Measurements from ENCODE around the gene CREB3.

Gene CREB3, protein sequence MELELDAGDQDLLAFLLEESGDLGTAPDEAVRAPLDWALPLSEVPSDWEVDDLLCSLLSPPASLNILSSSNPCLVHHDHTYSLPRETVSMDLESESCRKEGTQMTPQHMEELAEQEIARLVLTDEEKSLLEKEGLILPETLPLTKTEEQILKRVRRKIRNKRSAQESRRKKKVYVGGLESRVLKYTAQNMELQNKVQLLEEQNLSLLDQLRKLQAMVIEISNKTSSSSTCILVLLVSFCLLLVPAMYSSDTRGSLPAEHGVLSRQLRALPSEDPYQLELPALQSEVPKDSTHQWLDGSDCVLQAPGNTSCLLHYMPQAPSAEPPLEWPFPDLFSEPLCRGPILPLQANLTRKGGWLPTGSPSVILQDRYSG

DNA sequence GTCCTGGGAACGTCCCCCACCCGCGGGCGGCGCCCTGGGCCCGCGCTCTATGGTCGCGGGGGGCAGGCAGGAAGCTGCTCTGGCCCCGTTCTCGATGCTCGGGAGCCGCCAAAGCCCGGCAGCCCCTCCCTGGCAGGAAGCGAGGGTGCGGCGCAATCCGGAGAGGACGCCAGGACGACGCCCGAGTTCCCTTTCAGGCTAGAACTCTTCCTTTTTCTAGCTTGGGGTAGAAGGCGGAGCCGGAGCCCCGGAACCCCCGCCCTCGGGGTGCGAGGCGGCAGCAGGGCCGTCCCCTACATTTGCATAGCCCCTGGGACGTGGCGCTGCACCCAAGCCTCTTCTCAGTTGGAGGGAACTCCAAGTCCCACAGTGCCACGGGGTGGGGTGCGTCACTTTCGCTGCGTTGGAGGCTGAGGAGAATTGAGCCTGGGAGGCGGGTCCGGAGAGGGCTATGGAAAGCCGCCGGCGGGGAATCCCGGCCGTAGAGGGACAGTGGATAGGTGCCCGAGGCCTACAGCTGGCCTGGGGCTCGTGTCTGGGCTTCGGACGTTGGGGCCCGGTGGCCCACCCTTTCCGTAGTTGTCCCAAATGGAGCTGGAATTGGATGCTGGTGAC, at the start of gene CREB3, which contains the start of gene TLN1:
Gene CREB3 (plus strand): TSS at position 482 of the 615 bp plus-strand sequence. CDS start 107 bp downstream, at position 589.
Gene TLN1 (minus strand): TSS at position 11 of the 615 bp plus-strand sequence. CDS start 6,501 bp downstream, outside the sequence.
- peak; percentile 96 for DNase-seq

DNA sequence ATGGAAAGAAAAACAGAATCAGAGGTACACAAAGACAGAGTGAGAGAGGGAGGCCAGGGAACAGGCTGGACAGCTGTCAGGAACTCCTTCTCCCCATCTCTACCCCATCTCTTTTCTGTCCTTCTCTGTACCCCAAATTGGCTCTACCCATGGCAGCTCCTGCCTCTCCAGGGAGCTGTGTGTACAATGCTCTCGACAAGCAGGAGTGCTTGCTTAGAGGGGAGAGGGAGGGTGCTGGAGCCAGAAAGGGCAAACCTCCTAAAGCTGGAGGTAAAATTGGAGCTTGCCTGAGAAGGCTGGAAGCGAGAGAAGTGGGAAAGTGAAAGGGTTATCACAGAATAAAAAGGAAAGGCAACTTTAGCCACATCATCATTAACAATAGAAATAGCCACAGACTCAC, 49.1 kb upstream of the CREB3 start:
- no peak for DNase-seq

DNA sequence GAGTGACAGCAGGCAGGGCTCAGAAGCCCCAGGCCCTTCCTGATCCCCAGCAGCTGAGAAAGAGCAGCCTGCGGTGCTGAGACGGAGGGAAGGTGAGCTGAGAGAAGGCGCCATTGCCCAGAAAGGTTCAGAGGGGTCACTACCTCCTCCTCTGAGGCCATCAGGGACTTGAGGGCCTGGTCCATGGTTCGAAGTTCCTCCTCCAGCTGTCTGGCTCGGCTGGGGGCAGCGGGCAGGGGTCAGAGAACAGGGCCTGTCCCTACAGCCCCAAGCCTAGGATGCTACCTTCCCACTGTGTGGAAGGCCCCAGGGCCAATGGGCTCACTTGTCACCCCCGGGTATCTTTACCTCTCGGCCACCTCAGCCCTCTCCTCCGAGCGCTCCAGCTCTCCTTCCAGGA, 47.5 kb upstream of the CREB3 start:
- DNase-seq: no peak

DNA sequence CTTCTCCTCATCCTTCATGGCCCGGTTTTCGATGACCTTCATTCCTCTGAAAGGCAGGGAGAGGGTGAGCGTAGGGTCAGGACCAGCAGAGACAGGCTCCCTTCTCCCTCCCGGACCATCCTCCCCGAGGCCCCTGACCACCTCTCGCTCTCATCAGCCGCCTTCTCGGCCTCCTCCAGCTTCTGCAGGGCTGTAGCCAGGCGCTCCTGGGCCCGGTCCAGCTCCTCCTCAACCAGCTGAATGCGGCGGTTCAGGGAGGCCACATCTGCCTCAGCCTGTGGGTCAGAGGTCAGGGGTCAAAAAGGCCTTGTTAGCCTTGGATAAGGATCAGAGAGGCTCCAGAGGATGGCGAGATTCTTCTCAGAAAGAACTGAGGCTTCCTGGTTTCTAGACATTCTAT, 47.0 kb upstream of the CREB3 start:
- no peak for DNase-seq

DNA sequence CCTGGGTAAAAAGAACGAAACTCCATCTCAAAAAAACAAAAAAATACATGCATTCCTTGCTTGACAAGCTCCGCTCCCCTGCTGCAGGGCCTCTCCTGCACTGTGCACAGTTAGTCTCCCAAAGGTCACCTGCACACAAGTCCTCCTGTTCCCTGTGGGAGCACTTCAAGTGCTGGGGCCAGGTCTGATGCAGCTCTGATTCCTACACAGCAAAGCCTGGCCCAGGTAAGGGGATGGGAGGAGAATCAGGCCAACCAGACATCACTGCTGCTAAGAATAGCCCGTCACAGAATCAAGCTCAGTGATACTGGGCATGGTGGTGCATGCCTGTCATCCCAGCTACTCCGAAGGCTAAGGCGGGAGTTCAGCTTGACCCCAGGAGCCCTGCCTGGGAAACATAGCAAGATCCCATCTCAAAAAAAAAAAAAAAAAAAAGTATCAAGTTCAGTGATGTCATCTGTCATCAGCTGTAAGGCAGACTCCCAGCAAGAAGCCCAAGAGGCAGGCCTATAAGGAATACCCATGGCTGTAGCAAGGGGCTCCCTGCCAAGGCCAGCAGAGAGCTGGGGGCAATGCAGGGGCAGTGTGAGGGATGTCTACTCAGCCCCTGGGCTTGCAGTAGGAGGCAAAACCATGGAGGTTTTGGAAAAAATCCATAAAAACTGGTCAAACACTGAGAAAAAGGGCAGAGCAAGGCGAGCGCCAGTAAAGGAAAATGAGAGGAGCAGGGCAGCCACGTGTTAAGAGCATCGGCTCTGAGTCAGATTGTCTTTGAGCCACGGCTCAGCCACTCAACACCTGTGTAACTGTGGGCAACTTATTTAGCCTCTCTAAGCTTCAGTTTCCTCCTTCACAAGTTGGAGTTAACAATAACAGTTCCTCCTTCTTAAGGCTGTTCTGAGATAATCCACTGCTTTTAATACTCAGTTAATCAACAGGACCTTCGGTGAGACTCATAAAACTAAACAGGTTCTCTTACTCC, 46.0 kb upstream of the CREB3 start:
- DNase-seq: no peak

DNA sequence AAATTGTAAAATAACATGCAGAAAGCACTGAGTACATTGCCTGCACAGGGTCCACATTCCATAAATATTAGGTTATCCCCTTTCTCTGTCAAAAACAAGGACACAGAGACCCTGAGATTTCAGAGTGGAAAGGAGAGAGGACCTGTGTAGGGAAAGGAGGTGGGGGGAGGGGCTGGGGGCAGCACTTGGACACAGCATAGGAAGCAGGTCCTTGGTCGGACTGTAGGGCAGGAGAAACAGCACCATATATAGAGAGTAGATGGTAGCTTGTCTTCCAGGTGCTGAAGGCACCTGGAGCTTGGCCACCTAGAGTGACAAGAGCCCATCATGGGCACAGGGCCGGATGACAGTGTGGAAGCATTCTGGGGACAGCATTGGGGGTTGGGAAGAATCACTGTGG, 45.2 kb upstream of the CREB3 start:
- no peak for DNase-seq

DNA sequence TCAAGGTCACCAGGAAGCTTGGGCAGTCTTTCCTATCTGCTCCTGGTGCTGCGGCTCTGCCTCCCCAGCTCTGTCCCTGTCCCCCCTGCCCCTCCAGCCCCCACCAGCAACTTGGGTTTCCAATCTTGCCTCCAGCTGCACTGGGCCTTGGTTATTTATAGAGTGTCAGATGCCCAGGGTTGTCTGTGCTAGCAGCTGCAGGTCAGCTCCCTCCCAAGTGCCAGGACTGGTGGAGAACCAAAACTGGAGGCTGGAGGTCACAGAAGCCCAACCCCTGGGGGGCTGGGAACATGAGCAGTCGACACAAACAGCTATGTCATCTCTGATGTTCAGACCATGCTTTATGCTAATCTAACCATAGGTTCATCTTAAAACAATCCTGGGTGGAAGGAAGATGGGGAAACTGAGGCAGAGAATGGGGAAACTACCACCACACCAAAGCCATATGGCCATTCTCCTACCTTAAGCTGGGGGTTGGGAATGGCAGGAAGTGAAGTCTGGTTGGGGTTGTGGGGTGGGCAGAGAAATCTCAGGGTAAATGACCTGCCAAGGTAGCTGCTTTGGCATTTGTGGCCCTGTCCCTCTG, 44.4 kb upstream of the CREB3 start:
- DNase-seq: no peak

DNA sequence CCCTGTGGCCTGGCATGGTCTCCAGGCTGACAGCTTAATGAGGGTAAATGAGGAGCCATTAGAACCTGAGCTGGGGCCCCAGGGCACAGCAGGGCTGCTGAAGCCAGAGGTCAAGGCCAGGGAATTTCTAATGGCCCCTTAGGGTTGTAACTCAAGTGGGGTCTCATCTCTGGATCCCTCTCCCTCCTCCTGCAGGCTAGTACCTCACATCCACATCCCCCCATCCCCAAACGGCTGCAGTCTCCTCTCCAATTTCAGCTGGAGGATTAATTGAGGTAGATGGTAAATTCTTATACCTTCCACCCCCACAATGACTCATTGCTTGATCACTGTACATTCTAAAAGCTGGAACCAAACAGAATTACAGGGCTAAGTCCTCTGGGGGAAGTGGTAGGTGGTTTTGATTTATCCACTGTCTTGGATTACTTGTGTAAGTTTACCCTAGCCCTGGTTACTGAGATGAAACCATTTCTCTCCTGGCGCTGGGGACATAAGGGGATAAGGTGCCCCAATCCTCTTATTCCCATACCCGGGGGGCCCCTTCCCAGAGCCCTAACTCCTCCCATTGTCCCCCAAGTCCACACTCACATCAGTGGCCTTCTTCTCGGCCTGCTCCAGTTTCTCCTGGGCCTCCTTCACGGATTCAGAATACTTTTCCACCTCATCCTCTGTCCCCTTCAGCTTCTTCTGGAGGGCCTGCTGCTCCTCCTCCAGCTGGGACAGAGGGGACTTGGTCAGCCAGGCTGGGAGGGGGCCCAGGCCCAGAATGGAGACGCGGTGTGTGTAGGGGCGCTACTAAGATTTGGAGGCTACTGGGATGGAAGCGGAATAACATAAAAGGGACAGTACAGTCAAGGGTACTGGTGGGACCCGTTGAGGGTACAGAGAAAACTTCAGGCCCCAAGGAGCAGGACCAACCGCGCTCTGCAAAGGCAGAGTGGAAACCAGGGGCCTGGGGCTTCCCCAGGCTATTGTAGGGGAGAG, 43.6 kb upstream of the CREB3 start:
- DNase-seq: no peak

DNA sequence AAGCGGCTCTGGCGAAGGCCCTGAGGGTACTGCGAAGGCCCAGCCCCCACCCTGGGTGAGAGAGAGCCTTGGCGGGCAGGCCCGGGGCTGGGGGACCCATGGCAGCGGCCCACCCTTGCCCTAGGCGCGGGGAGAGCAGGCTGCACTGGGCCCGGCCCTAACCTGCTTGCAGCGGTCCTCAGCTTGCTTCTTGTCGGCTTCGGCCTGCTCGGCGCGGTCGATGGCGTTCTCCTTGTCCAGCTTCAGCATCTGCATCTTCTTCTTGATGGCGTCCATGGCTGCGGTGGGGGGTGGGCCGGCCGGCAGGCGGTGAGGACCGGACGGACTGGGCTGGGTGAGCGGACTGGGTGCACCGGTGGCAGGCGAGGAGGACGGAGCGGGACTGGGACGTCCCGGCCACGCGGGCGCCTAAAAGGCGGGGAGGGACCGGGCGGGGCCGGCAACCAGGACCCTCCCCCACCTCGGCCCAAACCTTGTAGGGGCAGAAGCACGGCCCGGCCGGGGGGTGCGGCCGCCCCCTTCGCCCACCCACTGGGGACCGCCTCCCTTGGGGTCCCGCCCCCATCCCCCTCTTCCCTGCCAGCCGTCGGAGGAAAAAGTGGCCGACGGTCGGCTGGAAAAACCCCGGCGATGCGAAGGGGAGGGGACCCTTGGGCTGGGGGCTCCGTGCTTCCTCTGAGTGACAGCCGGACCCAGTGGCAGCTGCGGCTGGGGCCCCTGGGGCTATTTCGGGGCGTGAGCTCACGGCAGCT, 42.7 kb upstream of the CREB3 start, which contains the start of gene TPM2:
Gene TPM2 (minus strand): TSS at position 384 of the 752 bp plus-strand sequence. CDS start 108 bp downstream, at position 276.
- DNase-seq: no peak

DNA sequence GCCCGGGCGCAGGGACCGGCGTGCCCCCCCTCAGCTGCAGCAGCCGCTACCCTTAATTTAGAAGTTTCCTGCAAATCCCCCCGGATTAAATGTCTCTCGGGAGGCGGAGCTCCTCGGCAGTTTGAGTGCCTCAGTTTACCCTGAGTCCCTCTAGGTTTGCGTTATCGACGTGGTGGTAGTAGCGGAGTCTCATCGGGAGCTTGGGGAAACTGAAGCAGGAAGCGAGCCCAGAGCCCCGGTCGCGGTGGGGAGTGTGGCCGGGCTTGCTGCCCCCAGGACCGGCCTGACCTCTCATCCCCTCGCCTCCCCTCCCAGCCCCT, 42.2 kb upstream of the CREB3 start:
- DNase-seq: no peak

DNA sequence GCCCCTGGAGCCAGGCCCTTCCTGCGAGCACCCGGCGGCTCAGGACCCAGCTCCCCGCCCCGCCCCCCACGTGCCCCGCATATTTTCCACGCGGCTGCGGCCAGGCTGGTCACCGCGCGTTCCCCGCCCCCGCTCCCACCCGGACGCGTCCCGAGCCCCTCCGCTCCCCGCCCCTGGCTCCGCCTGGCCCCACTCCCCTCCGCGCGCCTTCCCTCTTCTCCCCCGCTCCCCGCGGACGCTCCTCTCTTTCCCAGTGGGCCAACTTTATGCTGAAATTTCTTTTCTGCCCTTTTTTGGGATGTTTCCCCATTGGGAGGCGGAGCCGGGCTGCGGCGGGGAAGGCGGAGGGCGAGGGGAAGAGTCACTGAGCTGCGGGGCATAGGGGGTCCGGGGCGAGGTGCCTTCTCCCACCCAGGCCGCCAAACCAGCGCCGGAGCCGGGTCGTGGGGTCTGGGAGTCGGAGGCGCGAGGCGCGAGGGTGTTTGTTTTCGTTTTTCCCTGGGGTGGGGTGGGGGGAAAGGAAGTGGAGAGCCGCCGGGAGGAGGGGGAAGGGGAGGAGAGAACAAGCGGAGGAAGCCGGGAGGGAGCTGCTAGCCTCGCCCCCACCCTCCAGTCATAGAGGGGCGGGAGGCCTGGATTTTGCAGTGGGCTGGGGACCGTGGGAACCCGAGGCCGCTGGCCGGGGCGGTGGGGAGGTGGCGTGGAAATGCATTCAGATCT, 41.7 kb upstream of the CREB3 start:
- DNase-seq: peak; percentile 67

DNA sequence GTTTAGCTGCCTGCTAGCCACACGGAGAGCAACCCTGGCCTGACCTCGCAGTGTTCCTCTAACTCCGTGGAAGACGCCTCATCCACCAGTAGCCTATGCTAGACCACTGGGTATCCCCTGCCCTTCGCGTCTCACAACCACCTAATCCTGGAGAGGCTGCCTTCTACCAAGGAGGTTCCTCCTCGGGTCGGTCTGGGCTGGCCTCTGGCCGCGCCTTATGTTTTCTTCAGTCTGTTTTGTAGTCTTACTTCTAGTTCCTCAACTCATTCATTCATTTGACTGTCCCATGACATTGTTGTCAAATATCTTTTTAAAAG, 41.2 kb upstream of the CREB3 start:
- no peak for DNase-seq

DNA sequence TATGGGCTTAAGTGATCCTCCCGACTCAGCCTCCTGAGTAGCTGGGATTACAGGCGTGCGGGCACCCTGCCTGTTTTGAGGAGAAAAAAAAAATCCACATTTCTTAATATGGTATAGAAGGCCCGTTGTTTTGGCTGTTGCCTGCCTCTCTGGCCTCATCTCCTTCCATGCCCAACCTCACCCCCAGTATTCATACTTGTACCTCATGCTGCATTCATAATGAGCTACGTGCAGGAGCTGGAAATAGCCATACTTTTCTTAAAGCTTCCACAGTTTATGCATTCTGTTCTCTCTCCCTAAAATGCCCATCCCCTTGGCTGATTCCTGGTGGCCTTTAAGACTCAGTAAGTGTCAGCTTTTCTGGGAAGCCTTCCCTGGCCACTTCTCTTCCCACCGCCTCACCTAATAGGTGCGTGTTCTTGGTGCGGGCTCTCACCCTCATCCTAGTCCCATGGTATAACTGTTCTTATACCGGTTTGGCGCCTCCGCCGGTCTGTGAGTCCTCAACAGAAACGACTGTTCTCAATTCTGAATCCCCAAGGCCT, 40.6 kb upstream of the CREB3 start:
- DNase-seq: no peak

DNA sequence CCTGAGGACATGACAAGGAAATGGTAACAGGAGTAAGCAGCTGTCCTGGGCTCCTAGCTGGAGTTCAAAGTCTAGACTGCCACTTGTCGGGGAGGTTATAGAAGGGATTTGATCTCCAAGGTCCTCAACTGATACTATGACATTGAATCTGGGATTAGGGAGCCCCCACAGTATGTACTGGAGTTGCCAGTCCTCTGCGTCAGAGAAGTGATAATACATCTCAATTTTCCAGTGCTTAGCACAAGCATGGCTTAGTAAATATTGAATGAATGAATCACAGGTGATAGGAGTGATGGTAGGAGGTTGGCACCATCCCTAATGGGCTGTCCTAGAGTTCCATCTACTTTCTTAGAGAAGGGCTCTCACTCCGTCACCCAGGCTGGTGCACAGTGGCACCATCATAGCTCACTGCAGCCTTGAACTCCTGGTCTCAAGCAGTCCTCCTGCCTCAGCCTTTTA, 36.5 kb upstream of the CREB3 start:
- no peak for DNase-seq

DNA sequence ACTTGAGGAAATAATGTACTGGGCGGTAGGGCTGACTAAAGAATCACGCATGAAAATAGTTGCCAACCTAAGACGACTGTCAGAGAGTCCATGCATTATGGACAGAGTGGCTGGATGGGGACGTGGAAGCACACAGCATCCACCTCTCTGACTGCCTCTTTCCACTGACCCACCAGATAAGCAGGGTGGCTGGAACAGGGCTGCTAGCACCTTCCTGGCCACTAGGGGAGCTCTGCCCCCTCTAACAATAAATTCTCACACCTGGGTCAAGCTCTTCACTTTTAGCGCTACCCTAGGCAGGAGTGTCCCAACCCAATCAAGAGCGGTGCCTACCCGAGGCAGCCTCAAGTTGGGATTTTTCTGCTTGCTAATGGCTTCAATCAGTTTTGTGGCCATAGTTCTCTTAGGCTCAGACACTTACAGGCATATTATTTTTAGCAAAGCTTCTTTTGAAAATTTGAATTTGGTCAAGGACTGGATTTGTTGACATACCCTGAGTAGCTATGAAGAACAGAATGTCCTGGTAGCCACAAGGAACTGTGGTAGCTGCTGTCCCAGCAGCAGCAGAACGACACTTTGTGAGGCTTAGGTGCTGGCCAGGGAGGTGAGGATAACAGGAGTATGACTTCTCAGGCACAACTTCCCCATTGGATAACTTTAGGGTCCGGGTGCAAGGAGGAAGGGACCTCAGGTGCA, 35.8 kb upstream of the CREB3 start:
- peak; percentile 73 for DNase-seq

DNA sequence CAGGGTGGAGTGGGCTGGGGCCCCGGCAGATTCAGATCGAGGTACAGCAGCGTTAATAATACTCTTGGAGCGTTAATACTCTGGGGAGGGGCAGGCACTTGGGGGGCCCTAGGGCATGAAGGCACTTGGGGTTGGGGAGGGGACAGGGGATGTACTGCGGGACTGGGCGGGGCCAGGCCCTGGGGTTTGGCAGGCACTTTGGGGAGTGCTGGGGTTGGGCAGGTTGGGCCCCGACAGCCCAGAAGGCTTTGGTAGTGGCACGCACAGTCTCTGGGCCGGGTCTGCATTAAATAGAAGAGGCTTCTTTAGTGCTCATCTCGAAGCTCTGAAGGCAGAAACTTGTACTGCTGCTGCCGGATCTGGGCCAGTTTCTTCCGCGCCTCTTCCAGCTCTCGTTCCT, 35.0 kb upstream of the CREB3 start:
- DNase-seq: no peak

DNA sequence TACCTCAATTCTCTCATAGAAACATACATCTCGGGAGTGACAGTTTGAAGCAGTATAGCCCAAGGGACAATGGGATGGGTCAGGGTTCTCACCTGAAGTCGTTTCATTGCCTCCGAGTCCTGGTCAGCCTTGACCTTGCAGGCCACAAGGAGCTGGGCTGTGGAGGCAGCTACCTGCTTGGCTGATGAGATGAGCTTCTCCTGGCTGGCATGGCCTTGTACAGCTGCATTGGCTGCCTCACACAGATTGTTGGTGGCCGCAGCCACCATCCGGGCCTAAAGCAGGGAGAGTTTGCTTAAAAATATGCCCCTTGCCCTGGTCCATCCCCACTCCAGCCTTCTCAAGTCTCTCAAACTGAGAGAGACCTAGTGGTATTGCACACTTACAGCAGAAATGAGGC, 34.2 kb upstream of the CREB3 start:
- DNase-seq: no peak

DNA sequence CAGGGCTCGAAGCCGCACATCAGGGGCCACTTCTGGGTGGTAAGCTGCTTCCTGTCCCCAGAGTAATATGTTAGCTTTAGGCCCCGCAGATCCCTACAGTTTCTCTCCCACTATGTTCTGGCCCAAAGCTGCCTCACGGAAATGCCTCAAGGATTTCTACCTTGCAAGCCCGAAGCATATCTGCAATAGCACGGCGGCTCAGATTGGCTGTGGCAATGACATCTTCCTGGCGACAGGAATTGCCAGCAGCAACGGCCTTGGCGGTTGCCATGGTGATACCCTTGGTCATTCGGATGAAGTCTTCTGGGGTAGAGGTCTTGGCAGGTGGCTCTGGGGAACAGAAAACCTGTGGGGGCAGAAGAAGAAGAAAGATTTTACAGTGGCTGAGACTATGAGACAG, 32.4 kb upstream of the CREB3 start:
- DNase-seq: no peak

DNA sequence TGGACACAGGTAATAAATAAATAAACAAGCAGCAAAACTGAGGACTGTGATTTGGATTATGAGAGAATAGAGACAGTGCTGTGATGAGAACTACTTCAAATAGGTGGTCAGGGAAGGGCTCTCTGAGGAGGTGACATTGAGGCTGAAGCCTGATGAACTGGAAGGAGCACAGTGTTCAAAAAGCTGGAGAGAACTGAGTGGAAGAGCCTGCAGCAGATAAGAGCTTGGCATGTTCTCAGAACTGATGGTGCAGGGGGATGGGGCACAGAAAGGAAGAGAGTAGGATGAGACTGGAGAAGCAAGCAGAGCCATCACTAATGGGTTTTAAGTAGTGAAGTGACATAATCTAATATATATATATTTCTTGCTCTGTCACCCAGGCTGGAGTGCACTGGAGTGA, 31.5 kb upstream of the CREB3 start:
- DNase-seq: no peak
